ENCODE measurements around the gene ZNF134. TPM values are rescaled to one million over a fixed set of nuclear protein-coding genes. Genes with fewer than 3 reads are reported as not detected.
A peak's percentile ranks its signal among the peaks of the same experiment; 100 is the strongest.

The ZNF134 gene
- polyA plus RNA-seq, 3 donors: 2.2 to 5.4 (median 3.3) TPM

GRCh38 chr19:57611113-57611512 lies 2.9 kb upstream of the ZNF134 start:
- H3K4me3 Mint-ChIP-seq: no peak overlapping the region
- peaks cover 71 to 78% of the 10 kb centered on the region in 2 donors for H3K9me3 ChIP-seq (replicated peaks in 1 of 2; ENCODE audit: control insufficient read depth in 1 of 2, insufficient read depth in 1 of 2, low read length in 2 of 2)
- H3K27ac Mint-ChIP-seq: no peak overlapping the region
- TF ChIP-seq, protein P1, sequence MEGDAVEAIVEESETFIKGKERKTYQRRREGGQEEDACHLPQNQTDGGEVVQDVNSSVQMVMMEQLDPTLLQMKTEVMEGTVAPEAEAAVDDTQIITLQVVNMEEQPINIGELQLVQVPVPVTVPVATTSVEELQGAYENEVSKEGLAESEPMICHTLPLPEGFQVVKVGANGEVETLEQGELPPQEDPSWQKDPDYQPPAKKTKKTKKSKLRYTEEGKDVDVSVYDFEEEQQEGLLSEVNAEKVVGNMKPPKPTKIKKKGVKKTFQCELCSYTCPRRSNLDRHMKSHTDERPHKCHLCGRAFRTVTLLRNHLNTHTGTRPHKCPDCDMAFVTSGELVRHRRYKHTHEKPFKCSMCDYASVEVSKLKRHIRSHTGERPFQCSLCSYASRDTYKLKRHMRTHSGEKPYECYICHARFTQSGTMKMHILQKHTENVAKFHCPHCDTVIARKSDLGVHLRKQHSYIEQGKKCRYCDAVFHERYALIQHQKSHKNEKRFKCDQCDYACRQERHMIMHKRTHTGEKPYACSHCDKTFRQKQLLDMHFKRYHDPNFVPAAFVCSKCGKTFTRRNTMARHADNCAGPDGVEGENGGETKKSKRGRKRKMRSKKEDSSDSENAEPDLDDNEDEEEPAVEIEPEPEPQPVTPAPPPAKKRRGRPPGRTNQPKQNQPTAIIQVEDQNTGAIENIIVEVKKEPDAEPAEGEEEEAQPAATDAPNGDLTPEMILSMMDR (IDR thresholded peaks at IDR 0.05): no peak
- intact Hi-C loops (cut with micrococcal nuclease): no loop called here
- H3K36me3 Mint-ChIP-seq: peaks cover 29 to 34% of the 10 kb centered on the region in 2 donors
- peaks cover 12 to 15% of the 10 kb centered on the region in 2 donors for H3K4me1 ChIP-seq (ENCODE audit: control insufficient read depth in 1 of 2, insufficient read depth in 2 of 2, low read length in 2 of 2)
- H3K27me3 Mint-ChIP-seq (ENCODE audit: low read depth in 3 of 3): peaks cover 0 to 8% (median 2%) of the 10 kb centered on the region in 3 donors
- H3K4me2 ChIP-seq (replicated peaks; ENCODE audit: extremely low read depth, low read length, poor library complexity, severe bottlenecking): no peak overlapping the region
- H3K9me3 Mint-ChIP-seq: peaks cover 52 to 88% (median 77%) of the 10 kb centered on the region in 7 donors
- H3K4me1 Mint-ChIP-seq: peaks cover 12% of the 10 kb centered on the region
- H2AFZ ChIP-seq (ENCODE audit: insufficient read depth, low read depth, low read length, poor library complexity, severe bottlenecking): no peak overlapping the region
- peaks cover 21% of the 10 kb centered on the region for H3K79me2 ChIP-seq (ENCODE audit: insufficient read depth, low read length)
- H3K36me3 ChIP-seq (replicated peaks in 1 of 2; ENCODE audit: control insufficient read depth in 1 of 2, insufficient read depth in 2 of 2, low read length in 2 of 2): peaks cover 8 to 35% of the 10 kb centered on the region in 2 donors
- no peak overlapping the region for H3K9ac ChIP-seq (ENCODE audit: insufficient read depth, low read length, poor library complexity, severe bottlenecking)
- DNase-seq: no peak
- H4K20me1 ChIP-seq (ENCODE audit: insufficient read depth, low read length): no peaks in the 10 kb centered on the region
- no peaks in the 10 kb centered on the region for H3K27me3 ChIP-seq (ENCODE audit: control insufficient read depth in 2 of 2, insufficient read depth in 2 of 2, low read length in 2 of 2)
- H3K4me3 ChIP-seq (replicated peaks in 1 of 3; ENCODE audit: low read depth in 2 of 3, low read length in 3 of 3): no peak overlapping the region
- H3K27ac ChIP-seq (ENCODE audit: low read depth in 1 of 2, low read length in 2 of 2): no peak overlapping the region
- no CpG with 5 or more reads among the region's 4 CpGs for WGBS (ENCODE audit: insufficient coverage)

DNA sequence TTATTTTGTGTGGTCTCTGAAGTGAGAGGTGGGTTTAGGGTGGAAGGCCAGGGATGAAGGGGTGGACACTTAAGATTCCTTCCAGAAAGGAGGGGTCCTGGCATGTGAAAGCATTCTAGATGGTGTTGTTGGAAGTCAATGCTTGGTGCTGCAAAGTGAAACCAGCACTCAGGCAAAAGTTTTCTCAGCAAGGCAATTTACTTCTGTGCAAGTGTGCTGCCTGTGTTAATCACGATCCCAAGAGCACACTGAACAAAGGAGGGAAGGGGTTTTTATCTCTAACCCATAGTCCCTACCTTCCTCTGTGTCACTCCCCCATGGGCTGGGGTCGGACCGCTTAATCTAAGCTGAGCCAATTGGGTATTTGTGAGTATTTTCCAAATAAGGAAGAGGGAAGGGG lies 1.3 kb downstream of the ZNF134 start:
- TF ChIP-seq, protein P1 (IDR thresholded peaks at IDR 0.05): no peak
- Histone ChIP-seq H3K9ac (ENCODE audit: insufficient read depth, low read length, poor library complexity, severe bottlenecking) (no peak overlapping the region), H3K36me3 (replicated peaks in 1 of 2; ENCODE audit: control insufficient read depth in 1 of 2, insufficient read depth in 2 of 2, low read length in 2 of 2) (peaks cover 37 to 52% of the 10 kb centered on the region in 2 donors), H4K20me1 (ENCODE audit: insufficient read depth, low read length) (no peaks in the 10 kb centered on the region), H3K27me3 (ENCODE audit: control insufficient read depth in 2 of 2, insufficient read depth in 2 of 2, low read length in 2 of 2) (no peaks in the 10 kb centered on the region), H3K27ac (ENCODE audit: low read depth in 1 of 2, low read length in 2 of 2) (no peak overlapping the region), H3K4me1 (ENCODE audit: control insufficient read depth in 1 of 2, insufficient read depth in 2 of 2, low read length in 2 of 2) (peaks cover 12 to 15% of the 10 kb centered on the region in 2 donors), H3K4me3 (replicated peaks in 1 of 3; ENCODE audit: low read depth in 2 of 3, low read length in 3 of 3) (peak overlapping the region in 1 of 3 experiments; percentile 97), H3K79me2 (ENCODE audit: insufficient read depth, low read length) (peaks cover 43% of the 10 kb centered on the region), H2AFZ (ENCODE audit: insufficient read depth, low read depth, low read length, poor library complexity, severe bottlenecking) (no peak overlapping the region), H3K4me2 (replicated peaks; ENCODE audit: extremely low read depth, low read length, poor library complexity, severe bottlenecking) (no peak overlapping the region), H3K9me3 (replicated peaks in 1 of 2; ENCODE audit: control insufficient read depth in 1 of 2, insufficient read depth in 1 of 2, low read length in 2 of 2) (peaks cover 76 to 80% of the 10 kb centered on the region in 2 donors)
- H3K4me3 Mint-ChIP-seq: peak overlapping the region in 1 of 2 donors; percentile 84
- peaks cover 12% of the 10 kb centered on the region for H3K4me1 Mint-ChIP-seq
- H3K9me3 Mint-ChIP-seq: peaks cover 66 to 91% (median 78%) of the 10 kb centered on the region in 7 donors
- H3K27me3 Mint-ChIP-seq (ENCODE audit: low read depth in 3 of 3): peaks cover 0 to 6% (median 2%) of the 10 kb centered on the region in 3 donors
- intact Hi-C loops (cut with micrococcal nuclease): loop anchor here in 1 of 2 donors (5.0 kb wide), 1 partner anchor 387 kb away; the partner anchor contains the start of gene ZNF606
- WGBS (ENCODE audit: insufficient coverage): no CpG with 5 or more reads among the region's 3 CpGs
- H3K27ac Mint-ChIP-seq: no peak overlapping the region
- no peak for DNase-seq
- H3K36me3 Mint-ChIP-seq: peaks cover 54 to 58% of the 10 kb centered on the region in 2 donors

Measured in CD14-positive monocyte (primary cell).